Endodermal cell (in vitro differentiated cells): ENCODE measurements around the gene LPCAT4. TPM values are rescaled to one million over a fixed set of nuclear protein-coding genes. Genes with fewer than 3 reads are reported as not detected.
"Not testable (repeated sequence)": the region's sequence is repeated elsewhere in the genome, so short reads cannot be mapped to it uniquely, and the experiment has no call there.

ENCODE experiments used
- DNase-seq: peaks from one replicate; pipeline ENCODE4 v3.0.0-alpha.2; 2017
- H3K27ac ChIP-seq: 2 replicates; pipeline ENCODE4 v1.5.1; 2013; ENCODE audit warnings: mild to moderate bottlenecking, low read depth, low read length, moderate library complexity
- H3K27me3 ChIP-seq: 2 replicates; pipeline ENCODE4 v1.6.1; 2013; ENCODE audit warnings: mild to moderate bottlenecking, low read length, moderate library complexity; ENCODE audit not compliant: insufficient read depth, control insufficient read depth, poor library complexity, severe bottlenecking
- H3K36me3 ChIP-seq: 2 replicates; pipeline ENCODE4 v1.7.0; 2013; ENCODE audit warnings: mild to moderate bottlenecking, low read length, moderate library complexity; ENCODE audit not compliant: control insufficient read depth, insufficient read depth
- H3K4me1 ChIP-seq: one replicate; pipeline ENCODE4 v1.7.0; 2013; ENCODE audit warnings: low read length; ENCODE audit not compliant: control insufficient read depth, insufficient read depth
- H3K4me3 ChIP-seq: 2 replicates; pipeline ENCODE4 v1.5.1; 2013; ENCODE audit warnings: mild to moderate bottlenecking, low read length, moderate library complexity
- H3K9ac ChIP-seq: 2 replicates; pipeline ENCODE4 v1.6.1; 2013; ENCODE audit warnings: mild to moderate bottlenecking, low read length, moderate library complexity; ENCODE audit not compliant: poor library complexity, severe bottlenecking; ENCODE audit errors: extremely low read depth
- H3K9me3 ChIP-seq: 2 replicates; pipeline ENCODE4 v1.6.1; 2013; ENCODE audit warnings: mild to moderate bottlenecking, low read length, moderate library complexity; ENCODE audit not compliant: control insufficient read depth
- H3K27ac Mint-ChIP-seq: 2 replicates; pipeline ENCODE4 v1.8.0; 2020; ENCODE audit warnings: mixed read lengths
- H3K27me3 Mint-ChIP-seq: 2 replicates; pipeline ENCODE4 v1.8.0; 2021; ENCODE audit warnings: mild to moderate bottlenecking, mixed read lengths; ENCODE audit not compliant: insufficient read depth
- H3K36me3 Mint-ChIP-seq: 2 replicates; pipeline ENCODE4 v1.8.0; 2020; ENCODE audit warnings: low read depth, mixed read lengths
- H3K4me1 Mint-ChIP-seq: 2 replicates; pipeline ENCODE4 v1.8.0; 2020; ENCODE audit warnings: mixed read lengths
- H3K4me3 Mint-ChIP-seq: 2 replicates; pipeline ENCODE4 v1.8.0; 2020; ENCODE audit warnings: mild to moderate bottlenecking, moderate library complexity, mixed read lengths
- H3K9me3 Mint-ChIP-seq: 2 replicates; pipeline ENCODE4 v1.8.0; 2020; ENCODE audit warnings: mild to moderate bottlenecking, mixed read lengths
- CTCF ChIP-seq: fragments of 200-600 bp; sonication (generic); conservative IDR thresholded peaks from 2 replicates; pipeline ENCODE4 v1.5.0; 2021; ENCODE audit warnings: antibody characterized with exemption, mild to moderate bottlenecking
- WGBS, 2 experiments: methylation state at CpG; one replicate each; pipeline versions ENCODE4 v1.1.5 to v1.1.7; 2013; ENCODE audit warnings: missing lambda C conversion rate in 2 of 2, mixed read lengths in 1 of 2; ENCODE audit not compliant: insufficient coverage in 1 of 2, insufficient read length in 1 of 2; 5-methylcytosine and 5-hydroxymethylcytosine counted together
- total RNA-seq, 2 donors: library from RNA; stranded (reverse); fragmentation: NEBNext Ultra II Directional in 1 of 2; extraction: Animal tissue kit (Norgen Biotek cat#: 25700) in 1 of 2; gene quantifications; 2 replicates in 1 of 2; 3 replicates in 1 of 2; pipeline ENCODE4 v1.2.1, GENCODE V29; 2021

LPCAT4 gene
- total RNA-seq, 2 donors from 2014 or later, result 64.7 to 65.6 TPM

GRCh38 chr15:34353627-34354026 lies 13.4 kb downstream of the LPCAT4 start:
- H3K9me3 ChIP-seq, result no peaks in the 10 kb centered on the region
- Mint-ChIP-seq H3K4me3 (no peak overlapping the region), H3K27ac (no peak overlapping the region), H3K36me3 (peaks cover 24% of the 10 kb centered on the region), H3K9me3 (no peaks in the 10 kb centered on the region), H3K27me3 (no peaks in the 10 kb centered on the region), H3K4me1 (peaks cover 12% of the 10 kb centered on the region)
- no peak overlapping the region for H3K9ac ChIP-seq
- no peaks in the 10 kb centered on the region for H3K36me3 ChIP-seq
- no peak for TF ChIP-seq CTCF
- no peak overlapping the region for H3K27ac ChIP-seq
- H3K27me3 ChIP-seq, result no peaks in the 10 kb centered on the region
- no peak for DNase-seq
- no peak overlapping the region for H3K4me3 ChIP-seq
- WGBS, 2 experiments, result 84 to 100% methylated on average over 1 to 2 of the region's 2 CpGs
- peaks cover 9% of the 10 kb centered on the region for H3K4me1 ChIP-seq

GRCh38 chr15:34352996-34353395 lies 14.0 kb downstream of the LPCAT4 start:
- H3K36me3 ChIP-seq, H3K9me3 ChIP-seq, H3K27me3 Mint-ChIP-seq, H3K4me3 Mint-ChIP-seq, H3K4me1 ChIP-seq, H3K9ac ChIP-seq, H3K9me3 Mint-ChIP-seq, H3K27me3 ChIP-seq, H3K4me3 ChIP-seq, DNase-seq, H3K27ac Mint-ChIP-seq, H3K27ac ChIP-seq: not testable (repeated sequence)
- H3K4me1 Mint-ChIP-seq, result peaks cover 18% of the 10 kb centered on the region
- H3K36me3 Mint-ChIP-seq, result peaks cover 20% of the 10 kb centered on the region
- 90 to 91% methylated on average over 10 to 12 of the region's 12 CpGs for WGBS, 2 experiments

- no peak for DNase-seq
- H3K9me3 Mint-ChIP-seq, result no peaks in the 10 kb centered on the region
- H3K27ac Mint-ChIP-seq, result no peak overlapping the region
- peaks cover 3% of the 10 kb centered on the region for H3K36me3 Mint-ChIP-seq
- Histone ChIP-seq H3K4me1 (peaks cover 9% of the 10 kb centered on the region), H3K36me3 (no peaks in the 10 kb centered on the region), H3K4me3 (no peak overlapping the region), H3K9me3 (no peaks in the 10 kb centered on the region), H3K27ac (no peak overlapping the region), H3K9ac (no peak overlapping the region), H3K27me3 (no peaks in the 10 kb centered on the region)
- H3K4me3 Mint-ChIP-seq, result no peak overlapping the region
- WGBS, 2 experiments, result 89 to 96% methylated on average over 4 of the region's 4 CpGs
- H3K4me1 Mint-ChIP-seq, result peaks cover 27% of the 10 kb centered on the region
- H3K27me3 Mint-ChIP-seq, result peaks cover 4% of the 10 kb centered on the region
- TF ChIP-seq CTCF, result no peak
These were observed 17.2 kb downstream of the LPCAT4 start for GRCh38 chr15:34349769-34350168.

- WGBS, 2 experiments, result 73 to 83% methylated on average over 1 of the region's 1 CpG
- Histone ChIP-seq H3K4me3 (no peak overlapping the region), H3K9me3 (no peaks in the 10 kb centered on the region), H3K27me3 (no peaks in the 10 kb centered on the region), H3K4me1 (peaks cover 9% of the 10 kb centered on the region), H3K9ac (no peak overlapping the region), H3K36me3 (no peaks in the 10 kb centered on the region), H3K27ac (no peak overlapping the region)
- Mint-ChIP-seq H3K27me3 (peaks cover 4% of the 10 kb centered on the region), H3K36me3 (peaks cover 3% of the 10 kb centered on the region), H3K4me1 (peaks cover 27% of the 10 kb centered on the region), H3K27ac (no peak overlapping the region), H3K9me3 (no peaks in the 10 kb centered on the region), H3K4me3 (no peak overlapping the region)
- DNase-seq, result no peak
- TF ChIP-seq CTCF, result no peak
These were observed 18.2 kb downstream of the LPCAT4 start for GRCh38 chr15:34348735-34349300.
